GM21576 (cell line): ENCODE measurements around the gene PSEN2.

Experiments used
- ATAC-seq: cut with Tn5 transposase; IDR thresholded peaks from one replicate; pipeline ENCODE4 v1.9.1; 2021; ENCODE audit warnings: mild to moderate bottlenecking, moderate library complexity; ENCODE audit not compliant: unreplicated experiment

The PSEN2 gene

DNA sequence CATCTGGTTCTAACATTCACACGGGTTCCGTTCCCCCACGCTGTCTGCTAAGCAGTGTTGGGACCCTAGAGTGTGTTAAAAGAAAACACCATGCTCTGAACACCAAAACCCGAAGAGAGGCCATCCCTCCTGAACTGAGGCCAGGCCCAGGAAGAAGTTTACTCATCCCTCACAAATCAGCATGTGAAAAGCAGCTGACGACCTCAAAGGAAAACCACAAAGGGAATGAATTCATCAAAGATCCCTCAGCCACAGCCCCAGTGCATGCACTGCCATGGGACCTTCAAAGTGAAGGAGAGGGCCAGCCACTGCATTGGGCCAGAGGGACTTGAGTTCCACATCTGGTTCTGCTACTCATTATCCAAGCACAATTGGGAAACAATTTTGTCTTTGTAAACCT is 7.0 kb upstream of the PSEN2 start:
- no peak for ATAC-seq

DNA sequence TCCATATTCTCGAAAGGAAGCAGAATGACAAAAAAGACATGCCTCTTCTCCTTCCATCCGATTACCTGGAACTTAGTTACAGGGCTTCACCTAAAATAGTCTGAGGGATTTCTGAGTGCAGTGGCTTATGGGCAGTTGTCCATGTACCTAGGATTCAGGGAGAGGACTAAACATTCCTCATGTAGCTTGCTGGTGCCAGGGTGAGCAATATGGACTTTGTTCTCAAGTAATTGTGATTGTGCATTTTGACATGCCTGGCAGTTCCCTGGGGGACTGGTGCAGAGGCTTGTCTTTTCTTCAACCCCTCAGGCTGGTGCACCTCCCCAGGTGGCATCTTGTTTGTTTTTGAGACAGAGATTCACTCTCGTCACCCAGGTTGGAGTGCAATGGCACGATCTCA is 6.1 kb upstream of the PSEN2 start:
- no peak for ATAC-seq

DNA sequence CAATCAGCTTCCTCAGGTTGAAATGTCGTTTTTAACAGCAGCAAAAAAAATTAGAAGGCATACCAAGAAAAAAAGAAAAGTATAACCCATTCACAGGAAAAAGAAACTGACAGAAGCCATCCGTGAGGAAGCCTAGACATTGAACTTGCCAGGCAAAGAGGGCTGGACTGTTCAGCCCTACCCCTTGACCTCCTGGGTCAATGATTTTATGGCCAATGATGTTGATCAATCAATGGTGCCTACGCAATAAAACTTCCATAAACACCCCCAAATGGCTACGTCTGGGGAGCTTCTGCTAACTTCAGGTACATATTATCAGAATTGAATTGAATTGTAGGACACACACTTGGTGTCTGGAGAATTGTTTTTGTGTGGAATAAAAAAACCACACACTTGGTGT is 4.8 kb upstream of the PSEN2 start:
- no peak for ATAC-seq

- no peak for ATAC-seq
These were observed 2.9 kb upstream of the PSEN2 start for GRCh38 chr1:226867461-226868054.

DNA sequence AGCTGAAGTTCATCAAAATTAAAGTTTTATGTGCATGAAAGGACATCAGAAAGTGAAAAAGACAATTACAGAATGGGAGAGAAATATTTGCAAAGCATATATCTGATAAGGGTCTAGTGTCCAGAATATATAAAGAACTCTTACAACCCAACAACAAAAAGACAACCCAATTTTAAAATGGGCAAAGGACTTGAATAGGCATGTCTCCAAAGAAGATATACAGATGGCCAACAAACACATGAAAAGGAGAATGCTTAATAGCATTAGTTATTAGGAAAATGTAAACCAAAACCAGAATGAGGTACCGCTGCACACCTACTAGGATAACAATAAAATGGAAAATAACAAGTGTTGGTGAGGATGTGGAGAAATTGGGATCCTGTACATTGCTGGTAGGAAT is 1.7 kb upstream of the PSEN2 start:
- no peak for ATAC-seq

DNA sequence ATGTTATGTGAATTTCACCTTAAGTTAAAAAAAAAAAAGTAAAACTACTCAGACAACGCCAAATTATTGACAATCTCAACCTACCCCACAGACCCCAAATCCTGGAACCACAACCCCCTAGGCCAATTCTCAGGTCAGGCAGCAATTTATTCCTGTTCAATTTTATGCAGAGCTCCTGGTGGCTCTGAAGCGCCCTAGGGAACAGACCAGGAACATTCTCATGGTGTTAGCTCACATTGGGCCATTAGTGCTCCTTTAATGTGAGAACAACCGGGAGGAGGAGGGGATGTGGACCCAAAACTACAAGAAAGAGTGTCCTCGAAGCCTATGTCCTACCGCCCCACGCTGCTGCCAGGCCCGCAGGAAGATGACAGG is 403 bp upstream of the PSEN2 start:
- no peak for ATAC-seq

- ATAC-seq, result no peak
These were observed 1.4 kb downstream of the PSEN2 start for GRCh38 chr1:226871636-226872327.

GRCh38 chr1:226872437-226872836 is 2.0 kb downstream of the PSEN2 start:
- no peak for ATAC-seq

DNA sequence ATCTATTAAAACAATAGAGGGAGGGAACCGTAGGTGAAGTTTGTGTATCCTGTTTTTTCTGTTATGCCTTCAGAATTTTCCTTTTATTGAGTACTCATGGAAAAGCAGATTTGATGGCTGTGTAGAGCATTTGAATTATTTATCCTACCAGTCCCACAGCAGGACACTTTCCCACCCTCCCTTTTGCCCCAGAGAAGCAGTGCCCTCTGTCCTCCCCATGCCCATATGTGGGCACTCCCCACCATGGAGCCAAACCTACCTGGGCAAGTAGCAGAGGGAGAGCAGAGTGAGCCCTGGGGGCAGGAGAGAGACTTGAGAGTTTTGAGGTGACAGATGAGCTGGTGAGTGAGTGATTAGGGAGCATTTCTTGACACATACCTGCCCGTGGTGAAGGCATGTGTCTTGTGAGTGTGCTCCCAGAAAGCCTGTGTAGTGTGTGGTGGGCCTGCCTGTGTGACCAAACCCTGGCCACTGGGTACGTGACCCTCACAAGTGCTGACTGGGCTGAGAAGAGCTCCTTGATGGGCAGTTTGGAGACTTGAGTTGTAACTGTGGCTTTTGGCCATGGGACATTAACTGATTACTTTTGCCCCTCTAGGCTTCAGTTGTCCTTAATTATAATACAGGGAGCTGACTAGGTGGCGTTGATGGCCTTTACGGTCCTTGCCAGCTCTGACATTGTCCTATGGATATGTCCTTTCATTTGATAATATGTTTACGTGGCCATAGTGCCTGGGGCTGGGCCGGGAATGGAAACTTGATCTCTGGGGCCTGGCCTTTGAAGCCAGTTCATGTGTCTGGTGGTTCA is 3.6 kb downstream of the PSEN2 start:
- ATAC-seq, result no peak

DNA sequence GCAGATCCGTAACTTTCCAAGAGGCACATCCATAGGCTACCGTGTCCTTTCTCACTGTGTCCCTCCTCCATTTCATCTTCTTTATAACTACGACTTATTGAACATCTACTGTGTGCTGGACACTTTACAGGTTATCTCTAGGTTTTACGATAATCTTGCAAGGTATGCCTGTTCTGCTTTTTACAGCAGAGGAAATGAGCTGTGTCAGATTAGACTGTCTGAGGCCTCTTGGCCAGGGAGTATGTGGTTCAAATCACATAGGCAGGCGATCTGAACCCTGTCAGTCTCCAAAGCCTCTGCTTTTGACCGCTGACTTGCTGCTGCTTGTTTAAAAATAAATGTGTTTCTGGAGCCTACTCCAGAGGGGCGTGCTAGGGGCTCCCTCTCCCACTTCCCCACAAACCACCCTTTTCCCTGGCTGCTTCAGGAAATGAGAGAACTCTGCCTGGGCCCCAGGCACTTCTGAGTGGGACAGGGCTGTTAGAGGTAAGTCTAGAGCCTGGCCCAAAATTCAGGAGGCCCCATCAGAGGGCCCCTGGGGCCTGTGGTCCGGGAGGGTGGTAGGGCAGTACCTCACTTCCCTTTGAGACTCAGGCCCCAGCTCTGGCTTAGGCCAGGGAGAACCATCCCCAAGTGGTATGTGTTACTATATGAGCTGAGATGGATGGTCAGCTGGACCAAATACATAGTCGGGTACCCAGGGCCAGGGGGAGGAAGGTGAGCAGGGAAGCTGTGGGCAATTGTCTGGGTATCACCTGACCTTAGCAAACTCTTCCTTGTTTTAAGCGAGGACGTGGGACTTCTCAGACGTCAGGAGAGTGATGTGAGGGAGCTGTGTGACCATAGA is 4.4 kb downstream of the PSEN2 start:
- ATAC-seq, result no peak

- no peak for ATAC-seq
These were observed 5.4 kb downstream of the PSEN2 start for GRCh38 chr1:226875641-226876295.

DNA sequence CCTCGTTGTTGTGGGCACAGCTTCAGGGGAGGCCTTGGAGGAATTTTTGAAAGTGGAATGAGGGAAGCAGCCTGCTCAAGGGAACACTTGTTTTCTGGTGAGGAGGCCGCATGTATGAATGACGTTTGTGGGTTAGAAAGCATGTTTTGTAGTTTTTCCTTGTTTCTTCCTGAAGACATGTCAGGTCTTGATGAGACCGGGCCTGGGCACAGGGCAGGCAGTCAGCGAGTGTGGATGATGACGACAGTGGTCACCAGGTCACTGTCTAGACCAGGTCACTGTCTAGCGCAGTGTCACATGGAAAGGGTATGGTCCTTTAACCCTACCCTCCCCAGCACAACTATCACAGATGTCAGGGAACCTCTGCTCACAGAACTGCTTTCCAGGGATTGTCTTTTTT is 7.3 kb downstream of the PSEN2 start:
- no peak for ATAC-seq

DNA sequence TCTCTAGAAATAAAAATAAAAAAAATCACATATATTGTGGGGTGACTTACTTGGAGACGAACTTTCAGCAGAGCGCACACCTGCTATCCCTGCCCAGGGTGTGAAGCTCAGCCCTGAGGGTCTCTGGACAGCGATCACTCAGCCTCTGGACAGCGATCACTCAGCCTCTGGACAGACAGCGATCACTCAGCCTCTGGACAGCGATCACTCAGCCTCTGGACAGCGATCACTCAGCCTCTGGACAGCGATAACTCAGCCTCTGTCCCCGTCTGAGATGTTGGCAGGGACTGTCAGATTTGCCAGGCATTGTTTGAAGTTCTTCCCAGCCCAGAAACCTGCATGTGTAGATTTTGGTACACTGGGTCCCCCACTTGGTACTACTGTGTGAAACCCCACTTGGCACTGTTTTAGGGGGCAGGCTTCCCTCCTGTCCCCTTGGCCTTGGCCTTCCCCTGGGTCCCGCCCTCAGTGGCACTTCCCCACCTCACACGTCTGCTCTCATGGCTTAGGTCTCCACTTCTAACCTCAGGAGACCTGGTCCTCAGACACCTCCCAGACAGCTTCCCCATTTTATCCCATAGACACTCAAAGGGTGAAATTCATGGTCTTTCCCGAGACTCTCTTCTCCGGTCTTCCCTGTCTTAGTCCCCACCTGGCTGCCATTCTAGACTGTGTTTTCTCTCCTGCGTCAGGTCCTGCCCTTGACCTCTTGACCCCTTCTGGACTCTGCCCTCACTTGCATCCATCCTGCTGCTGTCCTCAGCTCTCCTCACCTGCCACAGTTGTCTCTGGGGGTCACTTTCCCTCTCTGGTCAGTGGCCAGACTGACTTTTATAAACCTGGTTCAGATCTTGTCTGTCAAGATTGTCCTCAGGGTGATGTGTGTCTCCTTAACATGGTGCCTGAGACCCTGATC is 10.2 kb downstream of the PSEN2 start:
- ATAC-seq, result no peak

DNA sequence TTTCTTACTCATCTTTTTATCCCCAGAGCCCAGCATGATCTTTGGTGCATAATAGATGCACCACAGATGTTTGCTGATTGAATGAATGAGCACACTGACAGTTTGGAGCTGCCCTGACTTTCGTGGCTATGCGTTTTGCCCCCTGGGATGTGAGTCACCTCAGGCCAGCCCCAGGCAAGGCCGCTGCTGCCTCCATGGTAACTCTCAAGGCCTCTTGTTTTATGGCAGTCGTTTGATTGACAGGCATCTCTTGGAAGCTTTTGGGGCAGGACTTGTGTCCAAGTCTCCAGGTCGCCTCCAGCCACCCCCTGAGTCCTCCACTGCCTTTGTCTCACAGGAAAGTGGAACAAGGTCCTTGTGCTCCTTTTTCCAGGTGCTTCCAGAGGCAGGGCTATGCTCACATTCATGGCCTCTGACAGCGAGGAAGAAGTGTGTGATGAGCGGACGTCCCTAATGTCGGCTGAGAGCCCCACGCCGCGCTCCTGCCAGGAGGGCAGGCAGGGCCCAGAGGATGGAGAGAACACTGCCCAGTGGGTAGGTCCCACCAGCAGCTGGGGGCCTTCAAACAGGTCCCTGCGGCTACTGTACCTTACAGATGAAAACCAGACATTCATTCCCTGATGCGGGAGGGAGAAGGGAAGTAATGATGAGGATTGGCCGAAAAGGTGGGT is 11.2 kb downstream of the PSEN2 start:
- no peak for ATAC-seq

DNA sequence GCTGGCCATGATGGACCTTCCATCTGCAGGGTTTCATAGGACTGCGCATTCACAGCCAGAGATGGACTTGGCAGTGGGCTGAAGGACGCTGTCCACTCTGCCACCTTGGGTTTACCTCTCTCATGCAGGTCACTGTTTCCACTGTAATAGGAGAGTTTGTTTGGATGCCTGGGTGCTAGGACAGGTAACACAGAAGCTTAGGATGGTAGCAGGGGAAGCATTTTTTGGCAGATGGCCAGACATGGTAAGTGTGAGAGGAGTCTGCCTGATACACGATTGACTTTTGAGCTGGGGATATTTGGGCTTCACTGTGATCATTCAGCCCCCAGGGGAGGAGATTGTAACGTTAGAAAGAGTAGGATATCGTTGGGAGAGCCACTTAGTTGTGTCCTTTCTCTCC is 11.8 kb downstream of the PSEN2 start:
- no peak for ATAC-seq

GRCh38 chr1:226882631-226883409 is 12.4 kb downstream of the PSEN2 start:
- ATAC-seq, result peak; percentile 91

DNA sequence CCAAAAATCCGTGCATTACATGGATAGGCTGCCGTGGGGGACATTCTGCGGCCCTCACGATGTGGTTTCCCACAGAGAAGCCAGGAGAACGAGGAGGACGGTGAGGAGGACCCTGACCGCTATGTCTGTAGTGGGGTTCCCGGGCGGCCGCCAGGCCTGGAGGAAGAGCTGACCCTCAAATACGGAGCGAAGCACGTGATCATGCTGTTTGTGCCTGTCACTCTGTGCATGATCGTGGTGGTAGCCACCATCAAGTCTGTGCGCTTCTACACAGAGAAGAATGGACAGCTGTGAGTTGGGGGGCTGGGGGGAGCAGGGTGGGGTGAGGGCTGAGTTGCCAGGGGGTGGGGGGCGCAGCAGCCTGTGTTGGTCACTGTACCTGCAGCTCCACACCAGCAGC is 13.2 kb downstream of the PSEN2 start:
- ATAC-seq, result no peak

GRCh38 chr1:226884116-226884625 is 13.8 kb downstream of the PSEN2 start:
- no peak for ATAC-seq
